ENCODE results near the gene STK17A.

DNA sequence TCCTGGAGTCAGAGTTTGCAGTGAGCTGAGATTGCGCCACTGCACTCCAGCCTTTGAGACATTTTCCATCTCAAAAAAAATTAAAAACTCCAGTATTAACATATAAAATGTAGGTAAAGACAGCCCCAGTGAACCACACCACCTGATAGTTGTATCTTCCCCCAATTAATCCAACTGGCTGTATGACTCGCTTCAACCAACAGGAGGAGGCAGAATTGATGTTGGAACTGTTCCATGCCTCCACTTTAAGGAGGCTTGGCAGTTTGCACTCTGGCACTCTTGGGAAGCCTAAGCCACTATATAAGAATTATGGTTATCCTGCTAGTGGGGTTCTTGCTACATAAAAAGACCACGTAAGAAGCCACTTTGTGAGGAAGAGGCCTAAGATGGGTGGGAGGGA lies 72.7 kb downstream of the STK17A start:
- no peak for TF ChIP-seq CTCF (conservative IDR thresholded peaks at IDR 0.05; ENCODE audit: low read depth, low read length)
- TF ChIP-seq EZH2 (IDR thresholded peaks at IDR 0.05; ENCODE audit: low read length, unreplicated experiment), result no peak
- TF ChIP-seq EZH2phosphoT487 (IDR thresholded peaks at IDR 0.05; ENCODE audit: borderline replicate concordance, low read length), result no peak

Measured in PC-3 (cell line).